ENCODE measurements around the gene GNLY. TPM values are rescaled to one million over a fixed set of nuclear protein-coding genes. Genes with fewer than 3 reads are reported as not detected.

The GNLY gene
- total RNA-seq (not detected in 2 replicates), polyA plus RNA-seq (1.0 TPM in 1 of 2 replicates, not detected in the other)

GRCh38 chr2:85694052-85695025, at the start of gene GNLY:
GNLY (plus strand) TSS chr2:85694358; CDS start chr2:85694419, 61 bp downstream.
- Histone ChIP-seq H3K36me3 (replicated peaks; ENCODE audit: insufficient read depth, low read depth) (no peaks in the 10 kb centered on the region), H3K9me2 (replicated peaks; ENCODE audit: insufficient read depth) (no peaks in the 10 kb centered on the region), H3K4me2 (no peak within 1 kb of the TSS), H3K27ac (no peak within 1 kb of the TSS), H3K4me1 (ENCODE audit: insufficient read depth) (no peaks in the 10 kb centered on the region), H3K27me3 (no peaks in the 10 kb centered on the region), H3K4me3 (no peak within 1 kb of the TSS), H2AFZ (no peak within 1 kb of the TSS), H3K79me2 (no peaks in the 10 kb centered on the region), H3K9me3 (ENCODE audit: low read depth) (no peaks in the 10 kb centered on the region), H4K20me1 (ENCODE audit: insufficient read depth, poor library complexity, severe bottlenecking) (no peaks in the 10 kb centered on the region)
- 88% methylated on average over 12 of the region's 15 CpGs for WGBS (ENCODE audit: low lambda C conversion rate, missing lambda C conversion rate)
- no peak for DNase-seq (ENCODE audit: low spot score)
- TF ChIP-seq EZH2 (IDR thresholded peaks at IDR 0.05; ENCODE audit: borderline replicate concordance) (no peak), CTCF (IDR thresholded peaks at IDR 0.05; ENCODE audit: poor library complexity) (no peak), EZH2phosphoT487 (IDR thresholded peaks at IDR 0.05; ENCODE audit: low read depth, severe bottlenecking, unreplicated experiment) (no peak)

- Histone ChIP-seq H2AFZ (no peak overlapping the region), H4K20me1 (ENCODE audit: insufficient read depth, poor library complexity, severe bottlenecking) (no peaks in the 10 kb centered on the region), H3K9me3 (ENCODE audit: low read depth) (no peaks in the 10 kb centered on the region), H3K9me2 (replicated peaks; ENCODE audit: insufficient read depth) (no peaks in the 10 kb centered on the region), H3K4me2 (no peak overlapping the region), H3K27me3 (no peaks in the 10 kb centered on the region), H3K36me3 (replicated peaks; ENCODE audit: insufficient read depth, low read depth) (no peaks in the 10 kb centered on the region), H3K4me3 (no peak overlapping the region), H3K27ac (no peak overlapping the region), H3K4me1 (ENCODE audit: insufficient read depth) (peaks cover 6% of the 10 kb centered on the region), H3K79me2 (peaks cover 6% of the 10 kb centered on the region)
- WGBS (ENCODE audit: low lambda C conversion rate, missing lambda C conversion rate) = 98% methylated on average over 8 of the region's 8 CpGs
- DNase-seq (ENCODE audit: low spot score) = no peak
- TF ChIP-seq CTCF (IDR thresholded peaks at IDR 0.05; ENCODE audit: poor library complexity) (no peak), EZH2 (IDR thresholded peaks at IDR 0.05; ENCODE audit: borderline replicate concordance) (no peak), EZH2phosphoT487 (IDR thresholded peaks at IDR 0.05; ENCODE audit: low read depth, severe bottlenecking, unreplicated experiment) (no peak)
These were observed 49.2 kb upstream of the GNLY start for GRCh38 chr2:85644909-85645308.

GRCh38 chr2:85646166-85646565, 48.0 kb upstream of the GNLY start:
- 96% methylated on average over 2 of the region's 2 CpGs for WGBS (ENCODE audit: low lambda C conversion rate, missing lambda C conversion rate)
- no peaks in the 10 kb centered on the region for H4K20me1 ChIP-seq (ENCODE audit: insufficient read depth, poor library complexity, severe bottlenecking)
- H3K27me3 ChIP-seq = no peaks in the 10 kb centered on the region
- TF ChIP-seq EZH2phosphoT487 (IDR thresholded peaks at IDR 0.05; ENCODE audit: low read depth, severe bottlenecking, unreplicated experiment) = no peak
- TF ChIP-seq EZH2 (IDR thresholded peaks at IDR 0.05; ENCODE audit: borderline replicate concordance) = no peak
- TF ChIP-seq CTCF (IDR thresholded peaks at IDR 0.05; ENCODE audit: poor library complexity) = no peak
- no peaks in the 10 kb centered on the region for H3K36me3 ChIP-seq (replicated peaks; ENCODE audit: insufficient read depth, low read depth)
- no peak overlapping the region for H3K4me3 ChIP-seq
- no peak for DNase-seq (ENCODE audit: low spot score)
- peaks cover 6% of the 10 kb centered on the region for H3K4me1 ChIP-seq (ENCODE audit: insufficient read depth)
- no peaks in the 10 kb centered on the region for H3K9me3 ChIP-seq (ENCODE audit: low read depth)
- H3K27ac ChIP-seq = no peak overlapping the region
- no peaks in the 10 kb centered on the region for H3K9me2 ChIP-seq (replicated peaks; ENCODE audit: insufficient read depth)
- H3K4me2 ChIP-seq = no peak overlapping the region
- H2AFZ ChIP-seq = no peak overlapping the region
- H3K79me2 ChIP-seq = peaks cover 3% of the 10 kb centered on the region

All from hepatocyte (in vitro differentiated cells).